ENCODE measurements around the gene RDH12.

Gene RDH12

DNA sequence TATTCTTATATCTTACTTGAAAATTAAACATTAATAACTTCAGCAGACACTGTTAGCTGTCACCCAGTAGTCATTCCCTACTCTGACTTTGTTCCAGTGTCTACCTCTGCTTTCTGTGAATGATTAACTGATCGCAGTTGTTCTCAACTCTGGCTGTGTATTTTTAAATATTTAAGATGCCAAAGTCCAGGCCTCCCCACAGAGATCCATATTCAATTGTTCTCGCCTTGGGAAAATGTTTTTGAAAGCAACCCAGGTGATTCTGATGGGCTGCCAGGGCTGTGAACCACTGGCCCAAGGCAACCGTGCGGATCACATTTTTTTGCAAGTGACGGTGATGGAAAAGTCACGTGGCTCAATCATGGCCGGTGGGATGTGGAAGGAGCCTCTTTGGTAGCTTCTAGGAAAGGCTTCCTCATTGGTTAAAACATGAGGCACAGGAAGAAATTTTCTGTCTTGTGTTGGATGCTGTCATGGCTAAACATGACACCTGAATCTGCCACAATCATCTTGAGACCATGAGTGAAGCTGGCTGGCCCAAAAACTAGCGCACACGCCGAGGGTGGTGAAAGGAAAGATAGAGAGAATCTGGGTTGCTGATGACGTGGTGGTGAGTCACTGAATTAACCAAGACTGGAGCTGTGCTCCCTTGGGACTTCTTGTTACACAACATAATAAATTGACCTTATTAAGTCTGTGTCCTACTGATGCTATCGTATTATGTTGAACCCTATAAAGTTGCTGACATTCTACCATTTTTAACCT, 37.2 kb downstream of the RDH12 start:
- H3K4me3 ChIP-seq (ENCODE audit: insufficient read depth, low read depth, low read length, poor library complexity, severe bottlenecking) = no peak overlapping the region
- no peaks in the 10 kb centered on the region for H3K36me3 ChIP-seq (ENCODE audit: control insufficient read depth, insufficient read depth, low read length)
- H3K9me3 ChIP-seq (ENCODE audit: control insufficient read depth, low read length) = no peaks in the 10 kb centered on the region
- no peak overlapping the region for H3K27ac ChIP-seq (ENCODE audit: insufficient read depth, low read length, poor library complexity, severe bottlenecking)
- DNase-seq = peak in 2 of 3 donors; percentile 8 to 40
- H3K4me1 ChIP-seq (ENCODE audit: control insufficient read depth, insufficient read depth, low read length, poor library complexity, severe bottlenecking) = no peaks in the 10 kb centered on the region
- no peaks in the 10 kb centered on the region for H3K27me3 ChIP-seq (replicated peaks; ENCODE audit: control insufficient read depth, insufficient read depth, low read length, poor library complexity, severe bottlenecking)

DNA sequence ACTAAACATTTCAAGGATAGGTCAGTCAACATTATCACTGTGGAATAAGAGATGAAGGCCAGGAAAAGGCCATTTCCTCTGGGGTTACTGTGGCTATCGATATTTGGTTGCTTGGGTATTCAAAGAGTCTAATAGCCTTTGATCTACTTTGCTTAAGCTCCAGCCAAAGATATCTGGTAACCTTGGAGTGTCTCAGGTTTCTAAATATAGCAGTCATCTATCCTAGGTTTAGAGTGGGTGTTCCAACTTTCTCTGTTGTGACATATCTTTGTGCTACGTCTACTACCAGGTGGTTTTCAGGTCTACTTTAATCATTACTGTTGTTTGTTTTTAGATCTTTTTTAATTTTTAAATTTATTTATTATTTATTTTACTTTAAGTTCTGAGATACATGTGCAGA, 42.4 kb downstream of the RDH12 start:
- no peak for DNase-seq
- Histone ChIP-seq H3K27me3 (replicated peaks; ENCODE audit: control insufficient read depth, insufficient read depth, low read length, poor library complexity, severe bottlenecking) (no peaks in the 10 kb centered on the region), H3K9me3 (ENCODE audit: control insufficient read depth, low read length) (no peaks in the 10 kb centered on the region), H3K27ac (ENCODE audit: insufficient read depth, low read length, poor library complexity, severe bottlenecking) (no peak overlapping the region), H3K4me3 (ENCODE audit: insufficient read depth, low read depth, low read length, poor library complexity, severe bottlenecking) (no peak overlapping the region), H3K4me1 (ENCODE audit: control insufficient read depth, insufficient read depth, low read length, poor library complexity, severe bottlenecking) (no peaks in the 10 kb centered on the region), H3K36me3 (ENCODE audit: control insufficient read depth, insufficient read depth, low read length) (no peaks in the 10 kb centered on the region)

DNA sequence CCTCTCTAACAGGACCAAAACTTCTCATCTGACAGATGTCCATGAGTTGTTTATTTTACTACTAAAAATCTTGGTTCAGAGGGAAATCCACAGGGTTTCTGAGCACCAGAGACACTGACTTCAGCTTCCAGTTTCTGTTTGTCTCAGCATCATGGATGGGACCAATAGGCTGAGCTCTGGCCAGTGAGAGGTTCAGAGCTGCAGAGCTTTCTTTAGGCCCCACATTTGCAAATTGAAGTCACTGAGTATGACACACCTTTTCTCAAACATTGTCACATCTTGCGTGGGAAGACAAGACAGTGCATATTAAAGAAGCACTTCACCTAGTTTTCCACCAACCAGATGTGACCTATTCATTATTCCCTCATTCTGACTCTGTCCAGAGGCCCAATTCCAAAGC, 45.2 kb downstream of the RDH12 start:
- H3K4me3 ChIP-seq (ENCODE audit: insufficient read depth, low read depth, low read length, poor library complexity, severe bottlenecking) = no peak overlapping the region
- no peaks in the 10 kb centered on the region for H3K4me1 ChIP-seq (ENCODE audit: control insufficient read depth, insufficient read depth, low read length, poor library complexity, severe bottlenecking)
- H3K9me3 ChIP-seq (ENCODE audit: control insufficient read depth, low read length) = no peaks in the 10 kb centered on the region
- no peak for DNase-seq
- H3K36me3 ChIP-seq (ENCODE audit: control insufficient read depth, insufficient read depth, low read length) = peaks cover 21% of the 10 kb centered on the region
- no peak overlapping the region for H3K27ac ChIP-seq (ENCODE audit: insufficient read depth, low read length, poor library complexity, severe bottlenecking)
- H3K27me3 ChIP-seq (replicated peaks; ENCODE audit: control insufficient read depth, insufficient read depth, low read length, poor library complexity, severe bottlenecking) = no peaks in the 10 kb centered on the region

GRCh38 chr14:67748312-67748711, 46.6 kb downstream of the RDH12 start:
- DNase-seq = no peak
- Histone ChIP-seq H3K4me1 (ENCODE audit: control insufficient read depth, insufficient read depth, low read length, poor library complexity, severe bottlenecking) (no peaks in the 10 kb centered on the region), H3K4me3 (ENCODE audit: insufficient read depth, low read depth, low read length, poor library complexity, severe bottlenecking) (no peak overlapping the region), H3K27ac (ENCODE audit: insufficient read depth, low read length, poor library complexity, severe bottlenecking) (no peak overlapping the region), H3K27me3 (replicated peaks; ENCODE audit: control insufficient read depth, insufficient read depth, low read length, poor library complexity, severe bottlenecking) (no peaks in the 10 kb centered on the region), H3K36me3 (ENCODE audit: control insufficient read depth, insufficient read depth, low read length) (peaks cover 35% of the 10 kb centered on the region), H3K9me3 (ENCODE audit: control insufficient read depth, low read length) (no peaks in the 10 kb centered on the region)

DNA sequence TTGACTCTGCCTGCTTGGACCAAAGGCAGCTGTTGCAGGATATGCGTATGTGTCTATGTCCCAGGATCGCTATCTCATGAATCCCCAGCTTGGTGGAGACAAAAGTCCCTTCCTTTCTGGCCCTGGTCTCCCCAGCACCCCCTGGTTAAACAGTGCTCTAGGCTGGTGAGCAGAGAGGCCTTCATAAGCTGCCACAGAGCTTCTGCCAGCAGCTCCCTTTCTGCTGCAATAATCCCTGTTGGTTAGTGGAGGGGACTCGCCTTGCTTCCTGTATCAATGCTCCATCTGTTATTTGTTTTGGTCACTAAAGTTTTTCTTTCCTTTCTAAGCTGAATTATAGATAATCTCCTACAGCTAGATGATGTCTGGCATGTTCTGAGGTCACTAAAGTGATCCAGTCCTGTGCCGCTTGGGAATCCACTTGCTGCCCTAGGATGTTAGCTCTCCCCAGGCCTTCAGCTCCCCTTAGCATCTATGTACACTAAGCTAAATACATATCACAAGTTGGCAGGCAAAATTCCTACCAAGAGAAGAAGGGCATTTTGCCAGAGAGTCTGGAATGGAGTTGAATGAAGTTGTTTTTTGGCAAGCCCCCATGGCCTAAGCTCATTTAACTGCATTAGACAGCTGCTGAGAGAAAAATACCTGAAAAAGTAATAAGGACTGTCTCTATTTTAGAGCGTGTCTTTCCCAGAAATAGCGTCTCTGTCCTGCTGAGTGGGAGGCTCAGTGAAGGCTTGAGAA, 47.8 kb downstream of the RDH12 start:
- Histone ChIP-seq H3K4me3 (ENCODE audit: insufficient read depth, low read depth, low read length, poor library complexity, severe bottlenecking) (no peak overlapping the region), H3K4me1 (ENCODE audit: control insufficient read depth, insufficient read depth, low read length, poor library complexity, severe bottlenecking) (no peaks in the 10 kb centered on the region), H3K27ac (ENCODE audit: insufficient read depth, low read length, poor library complexity, severe bottlenecking) (no peak overlapping the region), H3K27me3 (replicated peaks; ENCODE audit: control insufficient read depth, insufficient read depth, low read length, poor library complexity, severe bottlenecking) (no peaks in the 10 kb centered on the region), H3K9me3 (ENCODE audit: control insufficient read depth, low read length) (no peaks in the 10 kb centered on the region), H3K36me3 (ENCODE audit: control insufficient read depth, insufficient read depth, low read length) (peaks cover 47% of the 10 kb centered on the region)
- no peak for DNase-seq

DNA sequence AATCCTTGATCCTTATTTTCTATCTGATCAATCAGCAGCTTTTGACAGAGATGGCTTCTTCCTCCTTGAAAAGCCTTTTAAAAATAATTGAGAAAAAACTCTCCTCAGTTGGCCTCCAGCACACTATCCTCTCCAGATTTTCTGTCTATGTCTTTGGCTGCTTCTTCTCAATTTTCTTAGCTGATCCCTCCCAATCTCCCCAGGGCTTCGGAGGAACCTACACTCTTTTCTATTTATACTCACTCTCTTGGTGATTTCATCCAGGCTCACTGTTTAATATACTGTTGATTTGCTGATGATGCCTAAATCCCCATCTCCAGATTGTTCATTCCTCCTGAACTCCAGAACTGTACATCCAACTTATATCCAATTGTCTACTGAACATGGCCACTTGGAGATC, 54.8 kb downstream of the RDH12 start:
- Histone ChIP-seq H3K36me3 (ENCODE audit: control insufficient read depth, insufficient read depth, low read length) (peaks cover 55% of the 10 kb centered on the region), H3K4me3 (ENCODE audit: insufficient read depth, low read depth, low read length, poor library complexity, severe bottlenecking) (no peak overlapping the region), H3K4me1 (ENCODE audit: control insufficient read depth, insufficient read depth, low read length, poor library complexity, severe bottlenecking) (no peaks in the 10 kb centered on the region), H3K27me3 (replicated peaks; ENCODE audit: control insufficient read depth, insufficient read depth, low read length, poor library complexity, severe bottlenecking) (no peaks in the 10 kb centered on the region), H3K27ac (ENCODE audit: insufficient read depth, low read length, poor library complexity, severe bottlenecking) (no peak overlapping the region), H3K9me3 (ENCODE audit: control insufficient read depth, low read length) (no peaks in the 10 kb centered on the region)
- no peak for DNase-seq

DNA sequence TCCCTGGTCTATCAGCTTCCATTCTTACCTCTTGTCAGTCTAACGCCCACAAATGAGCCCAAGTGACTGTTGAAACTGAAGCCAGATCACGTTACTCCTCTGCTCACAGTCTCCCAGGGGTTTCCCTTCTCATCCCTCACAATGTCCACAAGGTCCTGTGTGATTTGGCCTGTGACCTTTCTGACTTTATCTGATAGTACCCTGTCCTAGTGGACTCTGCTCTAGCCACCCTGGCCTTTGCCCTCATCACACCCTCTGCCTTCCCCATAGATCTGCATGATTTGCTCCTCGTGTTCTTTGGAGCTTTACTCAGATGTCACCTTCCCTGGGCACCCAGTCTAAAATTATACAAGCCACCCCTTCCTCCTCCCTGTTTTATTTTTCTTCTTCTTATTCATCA, 55.5 kb downstream of the RDH12 start:
- Histone ChIP-seq H3K27ac (ENCODE audit: insufficient read depth, low read length, poor library complexity, severe bottlenecking) (no peak overlapping the region), H3K4me1 (ENCODE audit: control insufficient read depth, insufficient read depth, low read length, poor library complexity, severe bottlenecking) (no peaks in the 10 kb centered on the region), H3K36me3 (ENCODE audit: control insufficient read depth, insufficient read depth, low read length) (peaks cover 53% of the 10 kb centered on the region), H3K27me3 (replicated peaks; ENCODE audit: control insufficient read depth, insufficient read depth, low read length, poor library complexity, severe bottlenecking) (no peaks in the 10 kb centered on the region), H3K9me3 (ENCODE audit: control insufficient read depth, low read length) (no peaks in the 10 kb centered on the region), H3K4me3 (ENCODE audit: insufficient read depth, low read depth, low read length, poor library complexity, severe bottlenecking) (no peak overlapping the region)
- no peak for DNase-seq

DNA sequence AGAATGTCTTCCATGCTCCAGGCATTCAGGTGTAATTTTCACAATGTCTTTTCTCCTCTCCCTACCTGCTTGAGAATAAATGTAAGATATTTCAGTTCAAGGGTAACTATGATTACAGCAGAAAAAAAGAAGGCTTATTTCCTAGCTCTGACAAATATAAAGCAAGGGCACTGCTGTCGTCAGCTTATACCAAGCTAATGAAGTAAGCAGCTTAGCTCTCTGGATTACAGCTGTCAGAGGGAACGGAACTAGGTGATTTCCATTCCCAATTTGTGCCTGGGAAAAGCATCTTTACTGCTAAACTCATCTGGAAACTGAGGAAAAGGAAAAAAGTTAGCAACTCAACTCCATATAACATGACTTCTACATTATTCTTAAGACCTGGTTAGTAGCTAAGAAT, 58.2 kb downstream of the RDH12 start:
- no peak overlapping the region for H3K27ac ChIP-seq (ENCODE audit: insufficient read depth, low read length, poor library complexity, severe bottlenecking)
- no peaks in the 10 kb centered on the region for H3K4me1 ChIP-seq (ENCODE audit: control insufficient read depth, insufficient read depth, low read length, poor library complexity, severe bottlenecking)
- no peaks in the 10 kb centered on the region for H3K9me3 ChIP-seq (ENCODE audit: control insufficient read depth, low read length)
- no peaks in the 10 kb centered on the region for H3K27me3 ChIP-seq (replicated peaks; ENCODE audit: control insufficient read depth, insufficient read depth, low read length, poor library complexity, severe bottlenecking)
- DNase-seq = no peak
- peaks cover 46% of the 10 kb centered on the region for H3K36me3 ChIP-seq (ENCODE audit: control insufficient read depth, insufficient read depth, low read length)
- no peak overlapping the region for H3K4me3 ChIP-seq (ENCODE audit: insufficient read depth, low read depth, low read length, poor library complexity, severe bottlenecking)

GRCh38 chr14:67762051-67762450, 60.4 kb downstream of the RDH12 start:
- peaks cover 59% of the 10 kb centered on the region for H3K36me3 ChIP-seq (ENCODE audit: control insufficient read depth, insufficient read depth, low read length)
- H3K9me3 ChIP-seq (ENCODE audit: control insufficient read depth, low read length) = no peaks in the 10 kb centered on the region
- H3K4me3 ChIP-seq (ENCODE audit: insufficient read depth, low read depth, low read length, poor library complexity, severe bottlenecking) = no peak overlapping the region
- H3K27ac ChIP-seq (ENCODE audit: insufficient read depth, low read length, poor library complexity, severe bottlenecking) = no peak overlapping the region
- no peak for DNase-seq
- no peaks in the 10 kb centered on the region for H3K4me1 ChIP-seq (ENCODE audit: control insufficient read depth, insufficient read depth, low read length, poor library complexity, severe bottlenecking)
- no peaks in the 10 kb centered on the region for H3K27me3 ChIP-seq (replicated peaks; ENCODE audit: control insufficient read depth, insufficient read depth, low read length, poor library complexity, severe bottlenecking)

- no peaks in the 10 kb centered on the region for H3K4me1 ChIP-seq (ENCODE audit: control insufficient read depth, insufficient read depth, low read length, poor library complexity, severe bottlenecking)
- H3K27me3 ChIP-seq (replicated peaks; ENCODE audit: control insufficient read depth, insufficient read depth, low read length, poor library complexity, severe bottlenecking) = no peaks in the 10 kb centered on the region
- H3K9me3 ChIP-seq (ENCODE audit: control insufficient read depth, low read length) = no peaks in the 10 kb centered on the region
- no peak for DNase-seq
- H3K4me3 ChIP-seq (ENCODE audit: insufficient read depth, low read depth, low read length, poor library complexity, severe bottlenecking) = no peak overlapping the region
- H3K36me3 ChIP-seq (ENCODE audit: control insufficient read depth, insufficient read depth, low read length) = peaks cover 71% of the 10 kb centered on the region
- no peak overlapping the region for H3K27ac ChIP-seq (ENCODE audit: insufficient read depth, low read length, poor library complexity, severe bottlenecking)
These were observed 61.6 kb downstream of the RDH12 start for GRCh38 chr14:67763158-67763822.
